ENCODE data around the gene DDX25. TPM values are rescaled to one million over a fixed set of nuclear protein-coding genes. Genes with fewer than 3 reads are reported as not detected.
A peak's percentile ranks its signal among the peaks of the same experiment; 100 is the strongest.

The DDX25 gene
- total and polyA plus RNA-seq, 2 of the 13 experiments (the other 11 are each of a cell fraction or from before 2014, with no cell fraction given), result 0.17 to 0.29 TPM

- TF ChIP-seq ZBTB46 (CRISPR knock-in tag; IDR thresholded peaks at IDR 0.05; ENCODE audit: borderline replicate concordance) (no peak), ZNF383 (CRISPR knock-in tag; IDR thresholded peaks at IDR 0.05; ENCODE audit: borderline replicate concordance) (no peak), ZNF326 (CRISPR knock-in tag; IDR thresholded peaks at IDR 0.05; ENCODE audit: borderline replicate concordance) (no peak), SMYD3 (CRISPR knock-in tag; IDR thresholded peaks at IDR 0.05) (no peak), HNF1A (IDR thresholded peaks at IDR 0.05; ENCODE audit: low read depth) (peak; percentile 85), HNF1A (CRISPR knock-in tag; IDR thresholded peaks at IDR 0.05; ENCODE audit: borderline replicate concordance) (peak; percentile 63; the same call in 1 of the 2 replicates)
These were observed 41.7 kb downstream of the DDX25 start, which contains the start of gene VSIG10L2 (continued) for GRCh38 chr11:125945797-125946520.
